HG02571 (cell line): ENCODE measurements around the gene LSS.
"Not testable (repeated sequence)": the region's sequence is repeated elsewhere in the genome, so short reads cannot be mapped to it uniquely, and the experiment has no call there.

Experiments
- ATAC-seq: cut with Tn5 transposase; IDR thresholded peaks from one replicate; pipeline ENCODE4 v1.9.1; 2021; ENCODE audit warnings: mild to moderate bottlenecking, moderate library complexity; ENCODE audit not compliant: unreplicated experiment

Gene LSS

DNA sequence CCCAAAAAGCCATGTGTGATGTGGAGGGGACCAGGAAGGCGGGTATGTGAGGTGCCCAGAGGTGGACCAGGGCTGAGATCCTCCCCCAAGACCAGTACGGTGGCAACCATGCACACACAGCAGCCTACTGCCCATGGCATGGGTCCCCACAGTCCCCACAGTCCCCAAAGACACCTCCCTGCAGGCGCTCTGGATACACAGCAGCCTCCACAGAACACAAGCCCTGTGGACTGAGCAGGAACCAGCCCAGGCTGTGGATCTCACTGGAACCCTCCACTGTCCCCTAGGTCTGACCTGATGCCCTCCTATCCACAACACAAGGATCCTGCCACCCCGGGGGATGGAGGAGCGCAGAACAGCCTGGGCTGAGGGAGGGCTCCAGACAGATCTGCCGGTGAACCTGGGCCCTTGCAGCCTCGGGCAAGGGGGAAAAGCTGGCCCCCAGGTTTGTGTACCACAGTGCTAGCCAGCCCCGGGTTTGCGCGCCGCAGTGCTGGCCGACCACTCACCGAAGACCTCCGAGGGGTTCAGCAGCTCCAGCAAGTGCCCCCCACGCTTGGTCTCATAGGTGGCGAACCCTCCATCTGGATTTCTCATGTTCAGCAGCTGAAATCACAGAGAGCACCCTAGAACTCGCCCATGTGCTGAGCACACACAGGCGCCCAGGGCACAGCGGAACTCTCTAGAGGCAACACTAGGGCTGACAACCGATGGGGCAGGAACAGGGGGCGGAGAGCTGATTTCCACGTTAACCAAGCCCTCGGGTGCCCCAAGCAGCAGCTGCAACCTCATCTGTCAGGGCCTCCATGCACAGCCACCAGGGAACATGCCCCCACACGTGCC lies 22.2 kb downstream of the LSS start:
- no peak for ATAC-seq

DNA sequence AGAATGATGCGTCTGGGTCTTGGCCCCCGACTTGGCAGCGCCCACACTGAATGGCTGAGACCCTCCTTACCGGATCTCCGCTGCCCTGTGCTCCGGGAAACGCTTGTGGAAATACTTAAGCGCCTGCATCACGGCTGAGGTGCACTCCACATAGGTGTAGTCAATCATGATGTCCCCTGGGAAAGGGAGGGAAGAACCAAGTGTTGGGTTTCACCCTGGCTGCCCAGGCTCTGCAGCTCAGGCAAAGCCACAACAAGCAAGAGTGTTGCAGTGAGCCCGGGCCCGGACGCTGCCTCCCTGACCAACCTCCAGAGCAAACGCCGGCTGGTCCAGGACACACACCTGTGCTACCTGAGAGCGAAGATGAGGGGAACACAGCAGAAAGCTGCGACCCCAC lies 22.8 kb downstream of the LSS start:
- ATAC-seq, result no peak

DNA sequence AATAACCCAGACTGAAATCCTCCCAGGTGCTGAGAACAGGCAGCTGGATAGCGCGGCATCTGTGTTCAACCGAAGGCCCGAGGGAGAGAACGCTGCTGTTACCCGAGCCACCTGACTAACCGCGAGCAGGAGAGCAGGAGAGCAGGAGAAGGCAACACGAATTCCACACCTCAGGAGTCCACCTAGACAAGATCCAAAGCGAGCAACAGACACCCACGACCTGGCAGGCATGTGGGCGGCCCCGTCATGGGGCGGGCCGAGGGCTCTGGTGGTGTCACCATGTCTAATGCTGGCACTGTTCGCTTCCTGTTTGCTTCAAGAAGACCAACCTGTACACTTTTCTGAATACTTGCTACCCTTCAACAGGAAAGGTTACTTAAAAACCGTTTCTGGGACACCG lies 23.4 kb downstream of the LSS start:
- ATAC-seq, result no peak

DNA sequence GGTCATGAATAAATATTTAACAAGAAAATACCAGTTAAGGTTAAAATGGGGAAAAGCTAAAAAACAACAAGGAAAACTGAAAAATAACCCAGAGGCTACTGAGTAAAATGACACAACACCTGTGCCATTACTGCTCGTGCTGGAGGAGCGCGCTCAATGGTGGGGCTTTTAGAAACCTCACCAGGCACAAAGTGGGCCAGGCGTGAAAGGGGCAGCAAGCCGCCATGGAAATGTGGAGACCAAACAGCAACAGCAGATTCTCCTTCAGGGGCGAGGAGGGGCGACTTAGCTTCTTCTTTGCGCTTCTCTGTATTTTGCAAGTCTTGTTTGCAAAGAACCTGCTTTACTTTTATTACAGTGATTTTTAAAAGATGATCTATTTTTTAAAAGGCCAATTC lies 25.4 kb downstream of the LSS start:
- no peak for ATAC-seq

DNA sequence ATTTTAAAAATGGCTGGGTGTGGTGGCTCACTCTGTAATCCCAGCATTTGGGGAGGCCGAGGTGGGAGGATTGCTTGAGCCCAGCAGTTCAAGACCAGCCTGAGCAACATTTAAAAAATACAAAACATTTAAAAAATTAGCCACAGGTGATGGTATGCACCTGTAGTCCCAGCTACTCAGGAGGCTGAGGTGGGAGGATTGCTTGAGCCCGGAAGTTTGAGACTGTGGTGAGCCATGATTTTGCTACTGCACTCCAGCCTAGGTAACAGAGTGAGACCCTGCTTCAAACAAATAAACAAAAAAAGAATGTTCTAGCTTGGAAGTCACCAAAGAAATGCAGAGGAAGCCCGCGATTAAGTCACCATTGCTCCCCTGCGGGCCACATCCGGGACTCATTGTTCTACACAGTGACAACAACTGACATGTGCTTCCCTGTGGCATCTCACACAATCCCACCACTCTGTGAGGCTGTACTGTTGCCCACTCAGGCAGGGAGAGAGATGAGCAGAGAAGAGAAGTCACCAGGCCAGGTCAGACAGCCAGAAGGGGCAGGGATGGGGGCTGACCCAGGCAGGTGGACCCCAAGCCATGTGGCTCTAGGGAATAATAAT lies 25.9 kb downstream of the LSS start:
- ATAC-seq, result no peak

DNA sequence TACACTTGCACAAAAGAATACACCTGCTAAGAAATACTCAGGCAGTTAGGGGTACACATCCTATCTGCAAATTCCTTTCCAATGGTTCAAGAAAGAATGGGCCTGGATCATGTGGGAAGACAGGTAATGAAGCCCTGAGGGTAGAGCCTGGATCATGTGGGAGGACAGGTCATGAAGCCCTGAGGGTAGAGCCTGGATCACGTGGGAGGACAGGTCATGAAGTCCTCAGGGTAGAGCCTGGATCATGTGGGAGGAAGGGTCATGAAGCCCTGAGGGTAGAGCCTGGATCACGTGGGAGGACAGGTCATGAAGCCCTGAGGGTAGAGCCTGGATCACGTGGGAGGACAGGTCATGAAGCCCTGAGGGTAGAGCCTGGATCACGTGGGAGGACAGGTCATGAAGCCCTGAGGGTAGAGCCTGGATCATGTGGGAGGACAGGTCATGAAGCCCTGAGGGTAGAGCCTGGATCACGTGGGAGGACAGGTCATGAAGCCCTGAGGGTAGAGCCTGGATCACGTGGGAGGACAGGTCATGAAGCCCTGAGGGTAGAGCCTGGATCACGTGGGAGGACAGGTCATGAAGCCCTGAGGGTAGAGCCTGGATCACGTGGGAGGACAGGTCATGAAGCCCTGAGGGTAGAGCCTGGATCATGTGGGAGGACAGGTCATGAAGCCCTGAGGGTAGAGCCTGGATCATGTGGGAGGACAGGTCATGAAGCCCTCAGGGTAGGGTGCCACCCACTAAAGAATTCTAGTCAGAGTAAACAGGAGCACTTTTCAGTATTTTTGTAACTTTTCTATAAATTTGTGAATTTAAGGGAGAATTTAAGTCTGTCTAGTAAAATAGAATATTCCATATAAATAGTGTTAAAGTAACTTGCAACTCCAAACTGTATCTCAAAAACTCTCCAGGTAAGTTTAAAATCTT lies 27.4 kb downstream of the LSS start:
- not testable (repeated sequence) for ATAC-seq

DNA sequence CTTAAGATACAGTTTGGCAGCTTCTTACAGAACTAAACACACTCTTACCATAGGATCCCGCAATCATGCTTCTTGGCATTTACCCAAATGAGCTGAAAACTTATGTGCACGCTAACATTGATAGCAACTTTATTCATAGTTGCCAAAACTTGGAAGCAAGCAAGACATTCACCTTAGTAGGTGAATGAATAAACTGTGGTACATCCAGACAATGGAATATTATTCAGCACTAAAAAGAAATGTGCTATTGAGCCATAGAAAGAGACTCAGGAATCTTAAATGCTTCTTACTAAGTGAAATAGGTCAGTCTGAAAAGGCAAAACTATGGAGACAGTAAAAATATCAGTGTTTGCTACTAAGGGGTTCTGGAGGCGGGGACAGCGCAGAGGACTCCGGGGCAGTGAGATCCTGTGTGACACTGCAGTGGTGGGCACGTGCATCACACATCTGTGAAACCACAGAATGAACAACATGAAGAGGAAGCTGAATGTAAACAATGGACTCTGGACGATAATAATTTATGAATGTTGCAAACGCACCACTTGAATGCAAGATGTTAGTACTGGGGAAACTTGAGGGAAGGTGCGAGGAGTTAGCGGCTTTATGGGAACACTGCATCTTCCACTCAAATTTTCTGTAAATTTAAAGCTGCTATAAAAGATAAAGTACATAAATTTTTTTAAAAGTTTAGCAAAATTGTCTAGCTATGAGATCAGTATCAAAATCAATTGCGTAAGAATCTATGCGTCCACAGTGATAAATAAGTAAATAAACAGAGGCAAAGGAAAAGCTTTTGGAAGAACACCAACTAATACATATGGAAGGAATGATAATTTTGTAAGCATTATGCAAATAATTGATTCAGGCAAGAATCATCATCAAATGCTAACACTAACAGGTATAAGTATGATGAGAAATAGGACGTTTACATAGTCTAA lies 28.9 kb downstream of the LSS start:
- ATAC-seq, result no peak

DNA sequence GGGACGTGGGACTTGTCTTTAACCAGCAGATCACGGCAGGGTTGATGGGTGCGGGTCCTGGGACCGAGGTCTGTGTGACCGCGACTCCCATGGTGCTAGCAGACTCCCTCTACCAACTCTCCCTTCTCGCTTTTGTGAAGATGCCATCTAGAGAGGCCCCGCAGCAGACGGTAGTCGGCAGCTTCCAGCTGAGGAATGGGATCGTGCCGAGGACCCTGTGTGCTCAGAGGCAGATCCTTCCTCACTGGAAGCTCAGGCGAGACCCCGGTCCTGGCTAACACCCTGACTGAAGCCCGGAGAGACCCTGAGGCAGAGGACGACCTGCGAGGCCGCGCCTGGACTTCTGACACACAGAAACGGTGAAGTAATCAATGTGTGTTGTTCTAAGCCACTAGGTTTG lies 31.8 kb downstream of the LSS start:
- ATAC-seq, result no peak

DNA sequence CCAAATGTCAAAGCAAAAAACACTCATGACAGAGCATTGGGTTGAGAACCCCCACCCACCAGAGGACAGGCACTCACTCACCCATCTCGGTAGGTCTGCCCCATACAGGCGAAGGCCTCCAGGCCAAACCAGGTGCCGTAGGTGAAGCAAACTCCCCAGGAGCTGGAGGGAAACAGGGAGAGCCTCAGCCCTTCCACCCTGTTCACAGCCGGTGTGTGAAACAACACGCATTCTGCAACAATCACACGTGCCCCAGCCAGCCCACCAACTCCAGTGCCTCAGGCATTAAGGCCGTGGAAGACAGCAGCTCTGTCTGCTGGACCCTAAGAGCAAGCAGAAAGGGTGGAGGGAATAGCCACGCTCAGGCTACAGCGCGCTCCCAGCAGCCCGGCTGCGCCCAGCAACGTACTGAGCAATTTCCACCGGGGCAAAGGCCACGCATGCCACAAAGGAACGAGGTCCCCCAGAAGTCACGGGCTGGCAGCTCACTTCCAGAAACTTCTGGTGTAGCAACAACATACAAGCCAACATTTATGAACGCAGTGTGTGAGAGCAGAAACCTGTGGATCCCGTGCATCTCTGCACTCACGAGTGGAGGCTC lies 32.9 kb downstream of the LSS start:
- ATAC-seq, result no peak

DNA sequence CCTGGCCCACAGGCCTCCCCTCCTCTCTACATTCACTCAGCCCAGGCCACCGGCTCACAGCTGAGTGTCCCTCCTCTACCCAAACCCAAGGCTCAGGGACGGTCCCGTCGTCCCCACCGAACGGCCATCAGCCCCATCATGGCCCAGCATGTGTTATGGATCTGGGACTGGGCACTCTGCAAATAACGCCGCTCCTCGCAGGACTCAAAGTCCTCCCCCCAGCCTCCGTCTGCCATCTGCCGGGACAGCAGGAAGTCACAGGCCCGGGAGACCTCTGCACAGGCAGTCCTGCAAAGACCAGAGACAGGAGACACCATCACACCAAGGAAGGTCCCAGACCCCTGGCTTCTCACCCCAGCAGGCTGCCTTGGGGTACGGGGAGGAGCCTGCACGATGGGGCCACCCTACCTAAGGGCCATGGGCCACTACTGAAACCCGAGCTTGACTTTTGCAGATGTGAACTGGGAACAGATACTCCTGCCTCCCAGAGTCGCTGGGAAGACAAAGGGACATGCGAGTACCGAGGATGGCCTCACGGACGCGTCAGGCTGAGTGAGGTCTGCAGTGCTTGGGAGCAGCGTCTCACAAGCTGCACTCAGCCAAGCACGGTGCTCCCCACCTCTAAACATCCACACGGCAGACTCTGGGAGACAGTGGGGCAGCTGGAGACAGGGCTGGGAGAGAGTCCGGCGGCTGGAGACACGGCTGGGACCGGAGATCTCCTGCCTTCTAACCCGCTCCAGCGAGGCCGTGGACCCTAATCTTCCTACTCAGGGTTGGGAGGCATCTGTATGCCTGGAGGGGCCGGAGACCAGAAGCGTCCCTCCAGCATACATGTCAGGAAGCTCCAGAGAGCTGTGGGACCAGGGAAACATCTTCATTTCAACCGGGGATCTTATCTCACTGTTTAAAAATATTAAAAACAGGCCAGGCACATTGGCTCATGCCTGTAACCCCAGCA lies 33.9 kb downstream of the LSS start:
- no peak for ATAC-seq

DNA sequence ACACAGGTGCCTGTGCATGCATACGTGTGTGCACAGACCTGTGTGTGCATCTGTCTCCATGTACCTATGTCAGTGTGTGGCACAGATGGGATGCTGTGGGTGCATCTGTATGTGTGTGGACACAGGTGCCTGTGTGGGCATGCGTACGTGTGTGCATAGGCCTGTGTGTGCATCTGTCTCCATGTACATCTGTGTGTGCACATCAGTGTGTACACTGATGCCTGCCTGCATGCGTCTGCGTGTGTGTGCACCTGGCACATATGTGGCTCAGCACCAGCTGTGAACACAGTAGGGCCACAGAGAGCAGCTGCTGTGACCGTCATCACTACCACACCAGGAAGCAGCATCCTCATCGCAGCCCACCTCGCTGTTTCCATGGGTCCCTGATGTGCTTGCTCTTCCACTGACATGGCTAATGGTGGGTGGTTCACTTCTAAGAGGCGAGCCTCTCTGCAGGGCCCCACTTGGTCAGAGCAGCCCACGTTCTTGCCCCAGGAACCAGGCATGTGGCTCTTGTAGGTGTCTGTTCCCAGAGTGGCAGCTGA lies 34.7 kb downstream of the LSS start:
- no peak for ATAC-seq

DNA sequence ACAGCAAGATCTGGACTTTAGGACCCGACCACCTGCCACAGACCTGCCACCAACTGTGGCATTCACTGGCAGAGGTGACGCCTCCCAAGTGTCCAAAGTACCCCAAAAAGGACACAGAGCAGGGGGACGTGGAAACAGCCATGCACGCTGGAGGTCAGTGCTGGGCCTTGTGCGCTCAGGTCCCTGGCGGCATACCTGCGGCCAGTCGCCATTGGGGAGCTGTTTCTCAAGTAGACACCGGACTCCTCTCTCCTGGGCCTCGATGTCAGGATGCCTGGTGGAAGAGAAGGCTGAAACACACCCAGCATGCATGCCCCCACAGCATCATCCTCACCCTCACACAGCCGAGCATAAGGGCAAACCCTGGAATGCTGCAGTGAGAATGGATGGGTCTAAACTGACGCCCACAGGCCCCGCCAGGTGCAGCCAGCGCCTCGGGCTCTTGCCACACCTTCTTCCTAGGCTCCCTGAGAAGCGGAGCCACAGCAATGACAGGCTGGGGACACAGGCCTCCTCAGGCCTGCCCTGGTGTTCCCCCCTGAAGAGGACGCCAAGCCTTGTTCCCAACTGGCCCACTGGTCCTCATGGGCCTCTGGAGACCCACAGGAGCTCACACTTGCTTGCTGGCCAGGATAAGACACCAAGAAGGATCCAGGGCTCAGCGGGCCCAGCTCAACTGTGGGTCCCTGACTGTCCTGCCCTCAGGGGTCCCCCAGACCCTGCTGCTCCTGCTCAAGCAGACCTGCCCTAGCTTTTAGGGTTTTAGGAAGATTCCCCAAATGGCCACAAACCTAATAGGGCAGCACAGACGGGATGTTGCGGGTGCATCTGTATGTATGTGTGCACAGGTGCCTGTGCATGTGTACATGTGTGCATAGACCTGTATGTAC lies 36.6 kb downstream of the LSS start:
- no peak for ATAC-seq

DNA sequence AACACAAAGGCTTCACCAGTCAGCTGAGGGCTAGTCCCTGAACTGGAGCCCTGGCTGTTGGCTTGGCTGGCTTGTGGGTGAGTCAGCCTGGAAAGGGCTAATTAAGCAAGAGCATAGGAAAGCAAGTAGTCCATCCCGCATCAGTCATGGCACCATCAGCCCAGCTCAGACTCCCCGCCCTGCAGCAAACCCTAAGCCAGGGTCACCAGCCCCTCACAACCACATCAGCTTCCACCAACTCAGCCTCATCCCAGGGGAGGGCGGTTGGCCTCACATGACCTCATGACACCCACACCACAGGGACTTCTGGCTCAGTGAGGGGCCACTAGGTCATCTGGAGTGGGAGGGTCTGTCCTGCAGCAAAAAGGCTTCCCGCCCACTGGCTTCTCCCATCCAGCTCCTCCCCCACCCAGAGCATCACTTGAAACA lies 37.3 kb downstream of the LSS start:
- no peak for ATAC-seq

DNA sequence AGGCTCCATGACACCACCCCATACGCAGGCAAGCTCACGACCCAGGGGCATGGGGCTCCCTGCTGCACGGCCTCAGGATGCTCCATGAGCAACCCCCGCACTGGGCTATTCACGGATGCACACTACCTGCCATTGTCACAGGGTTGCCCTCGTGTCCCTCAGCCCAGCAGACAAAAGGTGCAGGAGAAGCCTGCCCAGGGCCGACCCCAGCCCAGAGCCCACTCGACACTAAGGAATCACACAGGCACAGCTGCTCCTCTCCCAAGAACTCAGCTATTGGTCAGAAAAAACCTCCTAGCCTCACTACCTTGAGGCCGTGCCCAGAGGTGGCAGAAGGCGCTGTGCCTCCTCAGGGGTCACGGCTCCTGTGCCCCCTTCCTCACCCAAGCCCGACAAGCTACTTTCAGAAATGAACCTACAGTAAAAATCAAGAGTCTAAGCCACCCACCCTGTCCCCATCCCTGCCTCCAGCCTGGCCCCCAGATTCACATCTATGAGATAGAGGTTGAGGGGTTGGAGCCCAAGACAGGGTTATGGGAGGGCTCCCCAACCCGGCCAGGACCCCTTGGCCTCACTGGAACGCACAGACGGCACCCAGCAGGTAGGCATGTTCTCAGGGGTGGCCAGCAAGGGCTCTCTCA lies 38.0 kb downstream of the LSS start:
- ATAC-seq, result no peak

DNA sequence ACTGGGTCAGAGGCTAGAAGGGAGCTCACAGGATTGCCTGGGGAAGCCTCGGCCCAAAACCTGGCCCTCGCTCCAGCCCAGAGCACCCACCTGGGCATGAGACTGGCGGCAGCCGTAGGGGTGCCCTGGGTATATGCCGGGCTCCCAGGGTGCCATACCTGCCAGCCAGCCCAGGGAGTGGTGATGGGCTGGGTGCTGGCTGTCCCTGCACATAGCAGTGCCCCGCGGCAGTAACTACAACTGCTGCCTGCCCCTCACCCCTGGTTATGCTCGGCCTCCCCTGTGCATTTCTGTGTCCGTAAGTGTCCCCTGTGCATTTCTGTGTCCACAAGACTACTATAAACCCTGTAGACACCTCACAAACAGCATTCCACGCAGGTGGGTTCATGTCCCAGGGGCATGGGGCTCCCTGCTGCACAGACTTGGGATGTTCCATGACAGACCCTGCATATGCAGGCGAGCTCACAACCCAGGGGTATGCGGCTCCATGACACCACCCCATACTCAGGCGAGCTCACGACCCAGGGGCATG lies 38.5 kb downstream of the LSS start:
- ATAC-seq, result no peak

DNA sequence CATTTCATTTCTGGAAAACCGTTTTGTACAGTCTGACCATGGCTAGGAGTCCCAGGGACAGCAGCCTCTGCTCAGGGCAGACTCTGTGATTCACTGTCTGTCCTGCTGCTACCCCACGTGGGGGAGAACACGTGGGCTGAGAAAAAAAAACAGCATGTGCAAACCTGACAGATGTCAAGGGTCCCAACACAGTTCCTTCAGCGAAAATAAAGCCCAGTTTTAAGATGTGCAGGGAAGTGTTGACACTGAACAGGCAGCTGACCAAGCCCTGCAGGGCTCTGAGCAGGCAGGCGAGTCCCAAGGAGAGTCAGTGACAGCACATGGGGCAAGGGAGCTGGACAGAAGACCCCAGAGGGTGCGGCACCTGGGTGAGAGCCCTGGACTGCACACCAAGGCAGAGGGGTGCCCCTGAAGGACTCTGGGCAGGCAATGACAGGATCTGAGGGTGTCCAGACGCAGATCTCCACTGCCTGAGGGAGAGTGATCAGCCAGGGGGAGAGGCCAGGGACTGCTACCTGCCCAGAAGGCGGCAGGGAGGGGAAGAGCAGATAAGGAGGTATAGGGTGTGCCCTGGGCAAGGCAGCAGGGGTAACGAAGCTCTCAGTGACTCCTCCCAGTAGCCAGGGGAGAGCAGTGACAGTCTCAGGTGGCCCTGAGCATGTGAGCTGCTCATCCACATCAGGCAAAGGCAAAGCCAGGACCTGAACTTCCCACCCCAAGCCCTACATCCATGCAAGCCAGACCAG lies 39.2 kb downstream of the LSS start:
- ATAC-seq, result no peak
